ENCODE data around the gene MTCL1. TPM values are rescaled to one million over a fixed set of nuclear protein-coding genes. Genes with fewer than 3 reads are reported as not detected.

The MTCL1 gene
- total and polyA plus RNA-seq, 2 donors (not counting 1 experiment from before 2014, with no cell fraction given): 35.0 to 56.0 TPM

DNA sequence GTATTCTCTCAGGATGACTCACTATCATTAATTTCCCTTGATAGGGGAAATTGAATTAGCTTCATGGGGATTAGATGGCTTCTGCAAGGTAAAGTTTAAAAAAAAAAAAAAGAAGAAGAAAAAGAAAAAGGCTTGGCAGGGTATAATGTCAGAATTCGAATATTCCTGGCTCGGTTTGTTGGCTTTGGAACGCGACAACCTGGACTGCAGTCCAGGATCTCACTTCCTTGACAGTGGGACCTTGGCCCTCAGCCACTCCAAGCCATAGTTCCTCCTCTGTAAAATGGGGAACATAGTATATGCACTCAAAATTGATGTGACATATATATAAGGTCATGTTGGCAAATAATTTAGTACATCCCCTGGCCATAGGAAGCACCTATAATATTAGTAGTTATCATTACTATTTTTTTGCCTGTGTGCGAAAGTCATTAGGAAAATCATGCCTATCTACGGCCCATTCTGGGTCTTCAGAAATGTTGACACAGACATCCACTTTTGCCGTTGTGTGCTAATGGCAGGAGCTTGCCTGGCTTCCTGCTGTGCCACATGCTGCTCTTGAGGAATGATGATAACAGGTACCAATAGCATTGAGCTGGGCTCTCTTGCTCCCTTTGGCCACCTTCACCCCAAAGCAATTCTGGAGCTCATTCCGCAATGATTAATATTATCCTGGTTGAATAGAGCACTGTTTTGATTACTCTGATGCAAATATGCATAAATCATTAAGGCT, 97.9 kb downstream of the MTCL1 start:
- no peaks in the 10 kb centered on the region for H3K27me3 ChIP-seq (ENCODE audit: control insufficient read depth, insufficient read depth, low read length)
- peaks cover 6% of the 10 kb centered on the region for H3K36me3 ChIP-seq (ENCODE audit: control insufficient read depth, insufficient read depth, low read length)
- no peak for TF ChIP-seq EZH2 (IDR thresholded peaks at IDR 0.05; ENCODE audit: low read length, missing control alignments)
- TF ChIP-seq, protein P1, sequence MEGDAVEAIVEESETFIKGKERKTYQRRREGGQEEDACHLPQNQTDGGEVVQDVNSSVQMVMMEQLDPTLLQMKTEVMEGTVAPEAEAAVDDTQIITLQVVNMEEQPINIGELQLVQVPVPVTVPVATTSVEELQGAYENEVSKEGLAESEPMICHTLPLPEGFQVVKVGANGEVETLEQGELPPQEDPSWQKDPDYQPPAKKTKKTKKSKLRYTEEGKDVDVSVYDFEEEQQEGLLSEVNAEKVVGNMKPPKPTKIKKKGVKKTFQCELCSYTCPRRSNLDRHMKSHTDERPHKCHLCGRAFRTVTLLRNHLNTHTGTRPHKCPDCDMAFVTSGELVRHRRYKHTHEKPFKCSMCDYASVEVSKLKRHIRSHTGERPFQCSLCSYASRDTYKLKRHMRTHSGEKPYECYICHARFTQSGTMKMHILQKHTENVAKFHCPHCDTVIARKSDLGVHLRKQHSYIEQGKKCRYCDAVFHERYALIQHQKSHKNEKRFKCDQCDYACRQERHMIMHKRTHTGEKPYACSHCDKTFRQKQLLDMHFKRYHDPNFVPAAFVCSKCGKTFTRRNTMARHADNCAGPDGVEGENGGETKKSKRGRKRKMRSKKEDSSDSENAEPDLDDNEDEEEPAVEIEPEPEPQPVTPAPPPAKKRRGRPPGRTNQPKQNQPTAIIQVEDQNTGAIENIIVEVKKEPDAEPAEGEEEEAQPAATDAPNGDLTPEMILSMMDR (conservative IDR thresholded peaks at IDR 0.05 in 1 of 2, IDR thresholded peaks at IDR 0.05 in 1 of 2; ENCODE audit: low read depth in 1 of 2, low read length in 2 of 2): no peak
- peaks cover 36% of the 10 kb centered on the region for H3K4me1 ChIP-seq (ENCODE audit: control insufficient read depth, extremely low read depth, insufficient read depth, low read length)
- no peak overlapping the region for H3K4me2 ChIP-seq (ENCODE audit: extremely low read depth, insufficient read depth, low read length)
- H3K4me3 ChIP-seq (replicated peaks in 1 of 4; ENCODE audit: control extremely low read depth in 1 of 4, insufficient read depth in 1 of 4, low read depth in 3 of 4, low read length in 4 of 4): no peak overlapping the region
- H3K79me2 ChIP-seq (ENCODE audit: control insufficient read depth, insufficient read depth, low read length): no peaks in the 10 kb centered on the region
- DNase-seq (ENCODE audit: low read depth in 2 of 2): no peak
- H2AFZ ChIP-seq (ENCODE audit: low read length): no peak overlapping the region
- no peaks in the 10 kb centered on the region for H4K20me1 ChIP-seq (ENCODE audit: control insufficient read depth, extremely low read depth, insufficient read depth, low read length)
- no peak overlapping the region for H3K9ac ChIP-seq (ENCODE audit: insufficient read depth, low read length)
- no peaks in the 10 kb centered on the region for H3K9me3 ChIP-seq (ENCODE audit: control insufficient read depth, insufficient read depth, low read depth, low read length)
- H3K27ac ChIP-seq (ENCODE audit: insufficient read depth, low read length): no peak overlapping the region

DNA sequence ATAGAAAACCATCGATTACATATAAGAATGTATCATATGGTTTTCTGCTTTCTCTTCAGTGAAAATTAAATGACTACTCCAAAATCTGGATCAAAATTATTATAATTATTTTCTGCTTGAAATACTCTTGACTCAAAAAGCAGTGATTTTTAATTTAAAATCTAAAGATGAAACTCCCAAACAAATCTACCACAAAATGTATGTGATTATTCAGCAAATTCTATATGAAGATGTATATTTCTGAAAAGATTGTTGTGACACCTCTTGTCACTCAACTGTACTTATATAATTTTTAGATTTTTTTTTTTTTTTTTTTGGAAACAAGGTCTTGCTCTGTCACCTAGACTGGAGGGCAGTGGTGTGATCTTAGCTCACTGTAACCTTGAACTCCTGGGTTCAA, 98.6 kb downstream of the MTCL1 start:
- Histone ChIP-seq H4K20me1 (ENCODE audit: control insufficient read depth, extremely low read depth, insufficient read depth, low read length) (no peaks in the 10 kb centered on the region), H3K4me2 (ENCODE audit: extremely low read depth, insufficient read depth, low read length) (no peak overlapping the region), H3K27ac (ENCODE audit: insufficient read depth, low read length) (no peak overlapping the region), H3K9me3 (ENCODE audit: control insufficient read depth, insufficient read depth, low read depth, low read length) (no peaks in the 10 kb centered on the region), H3K4me3 (replicated peaks in 1 of 4; ENCODE audit: control extremely low read depth in 1 of 4, insufficient read depth in 1 of 4, low read depth in 3 of 4, low read length in 4 of 4) (no peak overlapping the region), H3K9ac (ENCODE audit: insufficient read depth, low read length) (no peak overlapping the region), H3K27me3 (ENCODE audit: control insufficient read depth, insufficient read depth, low read length) (no peaks in the 10 kb centered on the region), H3K4me1 (ENCODE audit: control insufficient read depth, extremely low read depth, insufficient read depth, low read length) (peaks cover 31% of the 10 kb centered on the region), H2AFZ (ENCODE audit: low read length) (no peak overlapping the region), H3K79me2 (ENCODE audit: control insufficient read depth, insufficient read depth, low read length) (no peaks in the 10 kb centered on the region), H3K36me3 (ENCODE audit: control insufficient read depth, insufficient read depth, low read length) (peaks cover 5% of the 10 kb centered on the region)
- TF ChIP-seq, protein P1 (conservative IDR thresholded peaks at IDR 0.05 in 1 of 2, IDR thresholded peaks at IDR 0.05 in 1 of 2; ENCODE audit: low read depth in 1 of 2, low read length in 2 of 2): no peak
- TF ChIP-seq EZH2 (IDR thresholded peaks at IDR 0.05; ENCODE audit: low read length, missing control alignments): no peak
- DNase-seq (ENCODE audit: low read depth in 2 of 2): no peak

DNA sequence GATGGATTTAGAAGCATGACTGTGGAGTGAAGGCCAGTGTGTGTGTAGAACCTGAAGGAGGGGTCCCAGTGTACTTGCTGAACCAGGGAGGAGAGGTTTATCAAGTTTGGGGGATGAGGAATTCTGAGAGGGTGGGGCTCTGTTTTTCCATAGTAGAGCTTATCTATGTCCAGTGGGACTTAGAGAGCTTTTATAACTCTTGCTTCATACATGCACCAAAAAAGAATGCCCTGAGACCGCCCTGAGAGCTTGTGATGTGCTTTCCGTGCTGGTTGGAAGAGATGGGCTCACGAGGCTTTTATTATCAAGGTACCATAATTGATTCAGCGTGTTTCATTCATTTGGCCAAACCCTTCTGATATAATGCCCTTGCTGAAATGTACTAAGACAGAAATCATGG, 100.2 kb downstream of the MTCL1 start:
- H3K9me3 ChIP-seq (ENCODE audit: control insufficient read depth, insufficient read depth, low read depth, low read length): no peaks in the 10 kb centered on the region
- H3K36me3 ChIP-seq (ENCODE audit: control insufficient read depth, insufficient read depth, low read length): peaks cover 14% of the 10 kb centered on the region
- H3K79me2 ChIP-seq (ENCODE audit: control insufficient read depth, insufficient read depth, low read length): no peaks in the 10 kb centered on the region
- no peak overlapping the region for H3K4me3 ChIP-seq (replicated peaks in 1 of 4; ENCODE audit: control extremely low read depth in 1 of 4, insufficient read depth in 1 of 4, low read depth in 3 of 4, low read length in 4 of 4)
- H3K27ac ChIP-seq (ENCODE audit: insufficient read depth, low read length): no peak overlapping the region
- H3K27me3 ChIP-seq (ENCODE audit: control insufficient read depth, insufficient read depth, low read length): no peaks in the 10 kb centered on the region
- H3K4me1 ChIP-seq (ENCODE audit: control insufficient read depth, extremely low read depth, insufficient read depth, low read length): peaks cover 17% of the 10 kb centered on the region
- H3K9ac ChIP-seq (ENCODE audit: insufficient read depth, low read length): no peak overlapping the region
- H4K20me1 ChIP-seq (ENCODE audit: control insufficient read depth, extremely low read depth, insufficient read depth, low read length): no peaks in the 10 kb centered on the region
- H3K4me2 ChIP-seq (ENCODE audit: extremely low read depth, insufficient read depth, low read length): no peak overlapping the region
- no peak overlapping the region for H2AFZ ChIP-seq (ENCODE audit: low read length)
- no peak for DNase-seq (ENCODE audit: low read depth in 2 of 2)
- TF ChIP-seq, protein P1 (conservative IDR thresholded peaks at IDR 0.05 in 1 of 2, IDR thresholded peaks at IDR 0.05 in 1 of 2; ENCODE audit: low read depth in 1 of 2, low read length in 2 of 2): no peak
